Putamen (tissue), 1 donor: Measurements from ENCODE around the gene SLN.

Experiments used
- DNase-seq: peaks from one replicate; pipeline ENCODE4 v3.0.0-alpha.2; 2016; ENCODE audit warnings: low spot score

Gene SLN

DNA sequence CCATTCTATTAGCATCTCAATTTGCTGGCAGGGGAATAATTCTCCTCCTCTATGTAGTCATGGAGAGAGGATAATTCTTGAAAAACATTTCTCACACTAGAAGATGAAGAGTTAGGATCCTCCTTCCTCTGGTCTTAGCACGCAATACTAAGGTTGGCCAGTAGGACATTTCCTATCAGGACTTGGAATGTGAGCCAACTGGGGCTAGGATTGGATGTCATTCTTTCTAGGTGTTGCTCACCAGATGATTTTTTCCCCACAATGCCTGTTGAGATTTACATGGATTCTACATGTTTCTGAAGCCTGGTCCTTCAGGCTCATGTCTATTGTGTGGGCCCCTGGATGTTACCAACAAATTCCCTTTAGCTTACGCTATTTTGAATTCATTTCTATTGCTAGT, 28.0 kb downstream of the SLN start:
- DNase-seq, result no peak

DNA sequence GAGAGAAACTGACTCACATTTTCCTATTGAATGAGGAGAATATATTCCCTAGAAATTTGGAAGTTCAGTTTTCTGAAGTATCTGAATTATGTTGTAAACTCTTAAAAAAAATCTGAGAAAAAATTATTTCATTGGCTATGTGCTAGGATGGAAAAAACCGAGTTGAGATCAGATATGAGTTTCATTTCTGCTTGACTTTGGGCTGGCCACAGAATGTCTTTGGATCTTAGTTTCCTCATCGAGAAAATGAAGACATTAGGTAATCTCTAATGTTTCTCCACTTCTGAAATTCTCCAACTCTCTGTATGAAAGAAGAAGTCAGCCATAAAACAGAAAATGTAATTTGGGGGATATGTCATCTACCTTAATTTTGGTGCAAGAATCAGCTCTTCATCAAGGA, 28.8 kb downstream of the SLN start:
- no peak for DNase-seq

DNA sequence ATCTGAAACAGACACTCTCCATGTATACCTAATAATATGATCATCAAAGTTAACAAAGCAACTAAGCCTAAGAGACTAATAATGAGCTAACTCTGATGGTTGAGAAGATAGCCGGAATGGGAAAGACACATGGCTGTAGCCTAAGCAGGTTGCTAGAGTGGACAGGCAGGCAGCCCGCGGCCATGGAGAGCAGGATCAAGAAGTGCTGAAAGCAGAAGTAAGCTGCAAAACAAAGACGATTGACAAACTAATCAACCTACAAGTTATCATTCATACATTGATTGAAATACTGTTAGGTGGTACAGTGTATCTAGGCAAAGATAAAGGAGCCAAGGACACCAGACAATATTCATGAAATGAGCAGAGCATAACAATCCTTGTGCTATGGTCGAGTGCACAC, 29.3 kb downstream of the SLN start:
- DNase-seq, result no peak

DNA sequence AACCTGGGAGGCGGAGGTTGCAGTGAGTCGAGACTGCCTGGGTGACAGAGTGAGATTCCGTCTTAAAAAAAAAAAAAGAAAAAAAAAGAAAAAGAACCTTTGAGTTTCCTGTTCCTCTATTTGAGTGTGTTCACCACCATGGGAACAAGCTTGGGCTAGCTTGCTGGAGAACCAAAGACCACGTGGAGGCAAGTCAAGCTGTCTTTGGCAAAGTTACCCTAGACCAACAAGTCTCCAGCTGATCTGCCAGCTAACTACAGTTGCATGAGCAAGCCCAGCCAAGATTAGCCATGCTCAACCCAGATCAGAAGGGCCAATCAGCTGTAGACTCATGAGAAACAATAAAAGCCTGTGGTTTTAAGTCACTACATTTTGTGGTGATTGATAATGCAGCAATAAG, 29.7 kb downstream of the SLN start:
- DNase-seq, result no peak

DNA sequence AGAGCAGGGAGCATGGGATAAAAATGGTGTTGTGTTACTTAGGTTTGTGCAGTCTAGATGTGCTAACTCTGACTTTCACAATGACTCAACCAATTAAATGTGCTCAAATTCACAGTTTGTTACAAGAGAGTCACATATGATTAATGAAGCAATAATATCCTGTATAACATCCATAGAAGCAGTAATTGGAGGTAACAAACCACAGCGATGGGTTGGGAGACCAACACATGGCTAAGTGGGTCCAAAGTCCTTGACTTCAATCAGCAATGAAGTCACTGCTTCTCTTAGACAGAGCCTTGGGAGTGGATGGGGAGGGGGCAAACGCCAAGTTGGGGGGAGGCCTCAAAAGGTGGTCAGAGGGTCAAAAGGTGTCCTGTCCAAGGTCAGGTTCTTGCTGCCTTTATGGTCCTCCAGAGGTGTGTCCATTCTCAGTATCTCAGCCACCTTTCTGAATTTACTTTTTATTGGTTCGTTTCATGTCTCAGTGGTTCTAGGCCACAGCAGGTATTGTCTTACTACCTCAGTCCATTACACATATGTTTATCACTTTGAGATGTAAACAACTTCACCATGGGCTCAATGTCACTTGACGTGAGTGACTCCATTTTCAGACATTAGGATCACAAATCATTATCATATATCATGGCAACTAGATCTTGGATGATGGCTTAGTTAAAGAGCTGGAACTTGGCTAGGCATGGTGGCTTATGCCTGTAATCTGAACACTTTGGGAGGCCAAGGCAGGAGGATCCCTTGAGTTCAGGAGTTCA, 32.4 kb downstream of the SLN start:
- no peak for DNase-seq

DNA sequence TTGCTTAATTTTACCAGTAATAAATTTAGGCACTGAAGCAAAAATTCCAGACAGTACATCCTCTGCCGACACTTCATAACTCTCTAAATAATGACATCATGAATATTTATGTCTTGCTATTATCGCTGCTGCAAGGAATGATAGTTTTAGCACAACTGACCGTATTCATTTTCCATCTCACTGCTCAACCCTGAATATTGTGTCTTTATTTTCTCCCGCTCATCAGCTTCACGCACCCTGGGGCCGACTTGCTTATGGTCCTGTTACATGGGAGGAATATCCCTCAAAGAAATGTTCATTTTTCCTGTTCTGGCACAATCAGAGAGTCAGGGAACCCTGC, 33.3 kb downstream of the SLN start:
- DNase-seq, result no peak

DNA sequence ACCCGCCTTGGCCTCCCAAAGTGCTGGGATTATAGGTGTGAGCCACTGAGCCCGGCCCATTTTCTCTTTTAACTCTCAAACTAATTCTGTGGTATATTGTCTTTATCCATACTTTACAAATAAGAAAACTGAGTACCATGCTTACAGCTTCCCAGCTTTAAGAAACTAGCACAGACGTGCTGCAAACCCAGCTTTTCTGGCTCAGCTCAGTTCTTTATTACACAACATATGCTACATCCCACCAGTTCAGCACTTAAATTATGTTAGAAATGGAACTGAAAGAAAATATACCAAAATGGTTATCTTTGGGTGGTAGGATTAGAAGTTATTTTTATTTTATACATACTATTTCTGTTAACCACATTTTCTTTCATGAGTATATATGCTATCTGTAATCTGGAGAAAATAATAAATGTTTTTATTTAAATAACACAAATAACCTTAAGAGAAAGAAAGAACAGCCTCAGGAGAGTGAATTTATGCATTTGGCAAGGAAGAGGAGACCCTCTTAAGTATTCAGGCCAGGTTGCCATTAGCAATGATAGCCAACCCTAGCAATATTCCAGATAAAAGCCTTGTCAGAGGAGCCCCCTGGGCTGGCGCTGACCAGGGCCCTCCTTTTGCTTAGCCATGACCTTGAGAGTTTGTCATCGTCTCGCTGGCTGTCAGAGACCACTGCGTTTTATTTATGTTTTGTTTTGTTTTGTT, 33.8 kb downstream of the SLN start:
- no peak for DNase-seq

DNA sequence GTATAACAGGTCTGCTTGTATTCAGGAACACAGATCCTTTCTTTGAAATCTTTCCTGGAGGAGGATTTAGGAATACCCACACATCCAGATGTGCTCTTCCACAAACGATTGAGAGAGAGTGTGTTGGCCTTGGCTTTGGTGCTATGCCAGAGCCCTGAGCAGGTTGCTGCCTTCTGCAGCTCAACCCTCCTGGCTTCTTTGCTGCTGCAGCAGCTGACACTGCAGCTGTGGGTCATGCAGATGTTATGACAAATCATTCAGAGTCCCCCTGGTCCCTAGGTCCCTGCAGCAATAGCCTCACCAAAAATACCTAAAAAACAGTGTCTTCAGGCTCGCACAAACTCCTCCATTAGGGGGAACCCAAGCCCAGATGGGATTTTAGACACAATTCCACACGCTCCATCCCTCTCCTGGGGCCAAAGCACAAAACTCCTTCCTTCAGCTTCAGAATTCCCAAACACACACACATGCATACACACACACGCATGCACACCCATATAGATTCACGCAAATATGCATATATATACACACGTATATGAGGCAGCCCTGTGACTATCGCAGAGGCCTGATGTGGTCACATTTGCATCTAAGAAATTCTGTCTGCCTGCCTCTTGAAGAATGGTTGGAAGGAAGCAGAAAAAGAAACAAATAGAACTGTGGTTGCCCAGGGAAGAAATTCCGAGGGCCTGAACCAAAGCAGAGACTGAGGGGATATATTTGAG, 35.4 kb downstream of the SLN start:
- DNase-seq, result no peak

DNA sequence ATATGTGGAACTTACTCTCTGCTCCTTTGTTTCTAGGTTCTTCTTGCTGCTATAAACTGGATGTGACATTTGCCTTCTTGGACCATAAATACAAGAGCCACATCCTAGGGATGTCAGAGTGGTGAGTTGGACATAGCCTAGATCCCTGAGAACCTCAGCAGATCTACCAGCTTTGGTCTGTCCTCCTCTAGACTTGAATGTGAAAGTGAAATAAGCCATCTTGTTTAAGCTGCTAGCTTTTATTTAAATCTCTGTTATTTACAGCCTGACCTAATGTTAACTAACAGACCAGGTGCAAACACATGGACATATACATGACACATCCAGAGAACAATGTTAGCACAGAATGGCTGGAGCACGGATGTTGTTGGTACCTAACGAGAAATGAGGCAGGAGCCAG, 36.0 kb downstream of the SLN start:
- DNase-seq, result no peak

DNA sequence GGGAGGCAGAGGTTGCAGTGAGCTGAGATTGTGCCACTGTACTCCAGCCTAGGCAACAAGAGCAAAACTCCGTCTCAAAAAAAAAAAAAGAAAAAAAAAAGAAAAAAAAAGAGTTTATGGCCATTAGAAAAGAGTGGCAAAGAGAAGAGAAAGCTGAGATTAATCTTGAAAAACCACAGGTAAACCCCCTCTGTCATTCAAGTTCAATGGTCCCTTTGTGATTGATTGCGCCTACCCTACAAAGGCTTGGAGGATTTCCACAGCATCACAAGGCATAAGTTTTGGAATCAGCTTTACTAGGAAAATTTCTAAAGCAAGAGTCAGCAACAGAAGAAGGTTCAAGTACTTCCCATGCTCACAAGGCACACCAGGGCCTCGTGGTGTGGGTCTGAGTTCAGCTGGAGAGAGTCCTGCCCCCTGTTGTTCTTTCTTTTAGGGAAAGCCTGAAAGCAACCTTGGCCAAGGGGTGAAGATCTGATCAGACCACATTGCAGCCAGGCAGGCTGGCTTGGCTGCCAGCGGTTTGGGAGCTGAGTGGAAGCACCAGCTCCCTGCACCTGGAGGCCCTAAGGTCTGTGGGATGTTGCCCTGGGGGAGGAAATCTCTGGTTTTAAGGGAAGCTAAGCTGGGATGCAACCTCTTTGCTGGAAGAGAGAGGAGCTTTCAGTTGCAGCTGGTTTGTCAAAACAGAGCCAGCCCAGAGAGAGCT, 41.8 kb downstream of the SLN start:
- peak; percentile 37 for DNase-seq

DNA sequence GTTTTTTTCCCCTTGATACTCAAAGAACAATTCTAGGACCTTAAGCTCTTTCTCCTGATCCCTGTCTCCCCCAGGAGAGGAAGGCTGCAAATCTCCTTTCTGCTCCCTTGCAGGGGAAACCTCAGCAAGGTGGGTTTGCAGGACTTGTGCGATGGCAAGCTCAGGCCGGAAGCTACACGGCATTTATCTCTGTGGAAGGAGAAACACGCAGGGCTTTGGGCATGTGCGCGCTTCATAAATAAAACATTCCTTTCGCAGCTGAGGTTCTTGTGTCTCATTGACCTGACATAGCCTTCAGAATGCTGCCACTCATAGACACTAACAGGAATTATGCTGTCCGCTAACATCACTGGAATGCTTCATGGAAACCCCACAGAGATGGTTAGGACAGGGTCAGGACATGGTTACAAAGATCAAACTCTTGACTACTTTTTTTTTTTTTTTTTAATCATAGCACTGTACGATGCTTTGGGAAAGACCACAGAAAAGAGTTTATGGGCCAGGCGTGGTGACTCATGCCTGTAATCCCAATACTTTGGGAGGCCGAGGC, 42.6 kb downstream of the SLN start:
- DNase-seq, result no peak

DNA sequence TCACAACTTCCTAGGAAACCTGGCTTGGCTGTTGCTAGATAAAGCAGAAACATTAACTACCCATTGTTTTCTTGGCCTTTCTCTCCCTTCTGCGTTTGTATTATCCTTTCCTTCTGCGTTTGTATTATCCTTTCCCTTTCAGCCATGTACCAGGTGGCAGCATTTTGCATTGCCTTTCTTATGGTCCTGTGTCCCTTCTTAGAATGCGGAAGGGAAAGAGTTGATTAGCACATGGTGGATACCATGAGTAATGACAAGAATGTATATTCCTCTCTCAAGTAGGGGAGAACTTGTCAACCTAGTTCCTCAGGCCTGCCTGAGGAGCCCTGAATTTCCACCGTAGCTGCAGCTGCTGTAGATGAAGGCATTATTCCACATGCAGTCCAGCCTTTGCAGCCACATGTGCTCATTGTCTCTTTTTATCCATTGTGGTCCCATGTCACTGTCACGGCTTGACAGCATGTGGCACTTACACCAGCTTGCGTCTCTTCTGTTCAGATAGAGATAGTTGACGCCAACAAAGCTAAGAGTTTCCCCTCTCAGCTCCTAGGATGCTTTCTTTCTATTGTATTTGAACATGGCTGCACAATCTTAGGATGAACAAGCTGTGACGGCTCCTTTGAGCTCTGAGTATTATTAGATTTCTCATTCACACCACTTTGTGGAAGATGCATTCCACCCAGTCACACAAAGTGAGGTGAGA, 44.8 kb downstream of the SLN start:
- DNase-seq, result no peak

DNA sequence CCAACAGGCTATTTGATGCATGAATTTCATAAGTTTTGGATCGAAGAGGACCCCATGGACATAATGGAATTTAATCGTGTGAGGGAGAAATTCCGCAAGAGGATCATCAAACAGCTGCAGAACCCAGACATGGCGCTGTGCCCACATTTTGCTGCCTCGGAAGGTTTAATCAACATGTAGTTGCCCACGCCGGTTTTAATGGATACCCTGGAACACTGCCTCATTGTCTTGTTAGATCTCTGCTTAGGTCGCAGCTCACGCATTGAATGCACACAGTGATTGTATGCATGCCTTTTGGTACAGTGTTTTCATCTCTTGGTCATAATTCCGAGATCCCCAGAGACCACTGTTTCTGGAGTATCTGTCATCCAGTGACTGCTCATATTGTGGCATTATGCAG, 46.8 kb downstream of the SLN start:
- DNase-seq, result no peak

DNA sequence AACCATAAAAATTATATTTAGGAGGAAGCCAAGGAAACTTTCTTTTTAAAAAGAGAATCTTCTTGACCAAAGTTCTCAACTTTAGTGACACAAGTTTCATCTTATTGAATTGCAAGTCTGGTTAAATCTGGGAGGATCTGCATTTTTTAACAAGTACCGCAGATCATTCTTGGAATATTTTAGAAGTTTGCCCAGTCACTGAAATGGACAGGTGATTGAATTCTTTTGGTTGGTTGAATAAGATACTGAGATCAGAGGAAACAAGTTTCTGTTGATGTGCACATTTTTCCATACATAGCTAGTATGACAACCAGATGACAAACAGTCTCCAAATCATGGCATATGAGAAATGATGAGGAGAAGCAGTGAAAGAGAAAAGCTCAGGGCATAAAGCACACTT, 50.2 kb downstream of the SLN start:
- DNase-seq, result no peak

DNA sequence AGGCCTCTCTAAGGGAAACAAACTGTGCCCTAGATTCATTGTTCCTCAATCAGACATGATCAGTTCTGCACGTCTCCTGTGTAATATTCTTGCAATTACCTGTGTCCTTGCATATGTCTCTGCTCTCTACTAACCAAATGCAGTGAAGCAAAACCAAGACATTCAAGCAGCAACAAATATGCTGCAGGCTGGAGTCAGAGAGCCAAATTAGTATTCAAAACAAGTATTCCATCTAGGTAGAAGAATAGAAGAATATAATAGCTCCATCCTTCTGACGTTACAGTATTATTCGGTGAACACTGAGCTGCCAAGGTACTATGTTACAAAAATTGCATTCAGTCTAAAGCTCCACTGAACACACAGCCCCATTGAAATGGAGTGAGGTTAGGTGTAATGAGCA, 51.8 kb downstream of the SLN start:
- no peak for DNase-seq

DNA sequence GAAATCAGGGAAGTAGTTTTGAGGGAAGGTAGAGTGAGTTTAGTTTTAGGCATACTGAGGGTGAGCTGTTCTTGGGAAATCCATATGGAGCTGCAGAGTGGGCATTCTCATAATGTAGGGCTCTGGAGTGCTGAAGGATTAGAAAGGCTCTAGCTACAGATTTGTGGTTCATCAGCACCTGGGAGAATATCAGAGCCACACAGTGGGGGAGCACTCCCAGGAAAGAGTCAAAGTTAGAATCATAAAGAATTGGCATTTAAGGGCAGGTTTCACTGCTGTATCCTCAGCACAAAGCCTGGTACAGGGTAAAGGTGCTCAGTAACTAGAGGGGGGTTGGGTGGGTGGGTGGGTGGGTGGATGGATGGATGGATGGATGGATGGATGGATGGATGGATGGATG, 52.5 kb downstream of the SLN start:
- DNase-seq, result no peak
